ENCODE results near the gene BFSP1.

- TF ChIP-seq CTCF (conservative IDR thresholded peaks at IDR 0.05 in 1 of 2, IDR thresholded peaks at IDR 0.05 in 1 of 2; ENCODE audit: low read depth in 1 of 2, low read length in 2 of 2) = no peak
- no peak for TF ChIP-seq EZH2 (IDR thresholded peaks at IDR 0.05; ENCODE audit: low read length, missing control alignments)
These were observed 12.5 kb upstream of the BFSP1 start for GRCh38 chr20:17543531-17544131.

Data from fibroblast of lung (primary cell).